Measurements from ENCODE around the gene L2HGDH.

Gene L2HGDH

GRCh38 chr14:50242096-50242495 lies 69.9 kb downstream of the L2HGDH start:
- no peak for DNase-seq (ENCODE audit: low spot score)
- Mint-ChIP-seq H3K9me3 (no peaks in the 10 kb centered on the region), H3K4me1 (ENCODE audit: low read depth) (peaks cover 4% of the 10 kb centered on the region), H3K36me3 (ENCODE audit: low read depth) (peaks cover 12% of the 10 kb centered on the region), H3K27me3 (ENCODE audit: low read depth) (no peaks in the 10 kb centered on the region), H3K4me3 (no peak overlapping the region), H3K27ac (no peak overlapping the region)

- DNase-seq (ENCODE audit: low spot score) = no peak
- H3K27ac Mint-ChIP-seq = no peak overlapping the region
- peaks cover 15% of the 10 kb centered on the region for H3K36me3 Mint-ChIP-seq (ENCODE audit: low read depth)
- H3K4me3 Mint-ChIP-seq = no peak overlapping the region
- peaks cover 14% of the 10 kb centered on the region for H3K9me3 Mint-ChIP-seq
- peaks cover 6% of the 10 kb centered on the region for H3K27me3 Mint-ChIP-seq (ENCODE audit: low read depth)
- peaks cover 21% of the 10 kb centered on the region for H3K4me1 Mint-ChIP-seq (ENCODE audit: low read depth)
These were observed 74.6 kb downstream of the L2HGDH start for GRCh38 chr14:50237427-50237826.

GRCh38 chr14:50233951-50234250 lies 78.1 kb downstream of the L2HGDH start:
- Mint-ChIP-seq H3K27me3 (ENCODE audit: low read depth) (peaks cover 8% of the 10 kb centered on the region), H3K27ac (peak overlapping the region; percentile 40), H3K36me3 (ENCODE audit: low read depth) (peaks cover 20% of the 10 kb centered on the region), H3K4me1 (ENCODE audit: low read depth) (peaks cover 42% of the 10 kb centered on the region), H3K9me3 (peaks cover 14% of the 10 kb centered on the region), H3K4me3 (peak overlapping the region; percentile 36)
- peak; percentile 15 for DNase-seq (ENCODE audit: low spot score)

- peak overlapping the region; percentile 36 for H3K4me3 Mint-ChIP-seq
- peak overlapping the region; percentile 40 for H3K27ac Mint-ChIP-seq
- H3K4me1 Mint-ChIP-seq (ENCODE audit: low read depth) = peaks cover 46% of the 10 kb centered on the region
- peaks cover 25% of the 10 kb centered on the region for H3K36me3 Mint-ChIP-seq (ENCODE audit: low read depth)
- peaks cover 14% of the 10 kb centered on the region for H3K9me3 Mint-ChIP-seq
- H3K27me3 Mint-ChIP-seq (ENCODE audit: low read depth) = peaks cover 8% of the 10 kb centered on the region
- DNase-seq (ENCODE audit: low spot score) = peak; percentile 35
These were observed 78.7 kb downstream of the L2HGDH start for GRCh38 chr14:50233166-50233950.

GRCh38 chr14:50232276-50232642 lies 79.8 kb downstream of the L2HGDH start:
- H3K4me1 Mint-ChIP-seq (ENCODE audit: low read depth) = peaks cover 42% of the 10 kb centered on the region
- H3K9me3 Mint-ChIP-seq = peaks cover 14% of the 10 kb centered on the region
- H3K27me3 Mint-ChIP-seq (ENCODE audit: low read depth) = peaks cover 8% of the 10 kb centered on the region
- peak overlapping the region; percentile 78 for H3K4me3 Mint-ChIP-seq
- peaks cover 21% of the 10 kb centered on the region for H3K36me3 Mint-ChIP-seq (ENCODE audit: low read depth)
- DNase-seq (ENCODE audit: low spot score) = no peak
- H3K27ac Mint-ChIP-seq = peak overlapping the region; percentile 82

GRCh38 chr14:50231475-50232275 lies 80.4 kb downstream of the L2HGDH start, which contains the start of gene SOS2:
TSS of gene SOS2 (minus strand) at chr14:50231578. CDS start at chr14:50231283, 295 bp downstream.
- peak within 1 kb of the TSS; percentile 93 for H3K4me3 Mint-ChIP-seq
- peak; percentile 86 for DNase-seq (ENCODE audit: low spot score)
- H3K4me1 Mint-ChIP-seq (ENCODE audit: low read depth) = peaks cover 43% of the 10 kb centered on the region

GRCh38 chr14:50230701-50231474 lies 81.1 kb downstream of the L2HGDH start:
- DNase-seq (ENCODE audit: low spot score) = peak; percentile 56
- Mint-ChIP-seq H3K27me3 (ENCODE audit: low read depth) (peaks cover 8% of the 10 kb centered on the region), H3K4me3 (peak overlapping the region; percentile 93), H3K9me3 (peaks cover 12% of the 10 kb centered on the region), H3K36me3 (ENCODE audit: low read depth) (peaks cover 19% of the 10 kb centered on the region), H3K4me1 (ENCODE audit: low read depth) (peaks cover 51% of the 10 kb centered on the region), H3K27ac (peak overlapping the region; percentile 93)

More at GRCh38 chr14:50231475-50232275, 80.4 kb downstream of the L2HGDH start, which contains the start of gene SOS2:
- H3K27me3 Mint-ChIP-seq (ENCODE audit: low read depth) = peaks cover 8% of the 10 kb centered on the region
- peaks cover 14% of the 10 kb centered on the region for H3K9me3 Mint-ChIP-seq
- H3K27ac Mint-ChIP-seq = peak within 1 kb of the TSS; percentile 93
- H3K36me3 Mint-ChIP-seq (ENCODE audit: low read depth) = peaks cover 19% of the 10 kb centered on the region

- peaks cover 7% of the 10 kb centered on the region for H3K9me3 Mint-ChIP-seq
- H3K27me3 Mint-ChIP-seq (ENCODE audit: low read depth) = peaks cover 8% of the 10 kb centered on the region
- H3K36me3 Mint-ChIP-seq (ENCODE audit: low read depth) = peaks cover 15% of the 10 kb centered on the region
- peaks cover 55% of the 10 kb centered on the region for H3K4me1 Mint-ChIP-seq (ENCODE audit: low read depth)
- DNase-seq (ENCODE audit: low spot score) = no peak
- peak overlapping the region; percentile 93 for H3K27ac Mint-ChIP-seq
- peak overlapping the region; percentile 93 for H3K4me3 Mint-ChIP-seq
These were observed 81.7 kb downstream of the L2HGDH start for GRCh38 chr14:50230401-50230700.

GRCh38 chr14:50229681-50230080 lies 82.3 kb downstream of the L2HGDH start:
- DNase-seq (ENCODE audit: low spot score) = no peak
- Mint-ChIP-seq H3K27me3 (ENCODE audit: low read depth) (peaks cover 8% of the 10 kb centered on the region), H3K4me1 (ENCODE audit: low read depth) (peaks cover 49% of the 10 kb centered on the region), H3K9me3 (peaks cover under 1% of the 10 kb centered on the region), H3K4me3 (peak overlapping the region; percentile 93), H3K27ac (peak overlapping the region; percentile 36), H3K36me3 (ENCODE audit: low read depth) (peaks cover 11% of the 10 kb centered on the region)

GRCh38 chr14:50228313-50228712 lies 83.7 kb downstream of the L2HGDH start:
- Mint-ChIP-seq H3K27me3 (ENCODE audit: low read depth) (peaks cover 8% of the 10 kb centered on the region), H3K9me3 (no peaks in the 10 kb centered on the region), H3K27ac (no peak overlapping the region), H3K4me1 (ENCODE audit: low read depth) (peaks cover 43% of the 10 kb centered on the region), H3K36me3 (ENCODE audit: low read depth) (peaks cover 12% of the 10 kb centered on the region), H3K4me3 (no peak overlapping the region)
- no peak for DNase-seq (ENCODE audit: low spot score)

GRCh38 chr14:50225974-50226297 lies 86.1 kb downstream of the L2HGDH start:
- H3K27ac Mint-ChIP-seq = no peak overlapping the region
- no peaks in the 10 kb centered on the region for H3K9me3 Mint-ChIP-seq
- no peak overlapping the region for H3K4me3 Mint-ChIP-seq
- no peak for DNase-seq (ENCODE audit: low spot score)
- H3K36me3 Mint-ChIP-seq (ENCODE audit: low read depth) = peaks cover 20% of the 10 kb centered on the region
- H3K27me3 Mint-ChIP-seq (ENCODE audit: low read depth) = no peaks in the 10 kb centered on the region
- H3K4me1 Mint-ChIP-seq (ENCODE audit: low read depth) = peaks cover 45% of the 10 kb centered on the region

GRCh38 chr14:50225067-50225973 lies 86.7 kb downstream of the L2HGDH start:
- H3K4me1 Mint-ChIP-seq (ENCODE audit: low read depth) = peaks cover 40% of the 10 kb centered on the region
- H3K9me3 Mint-ChIP-seq = no peaks in the 10 kb centered on the region
- no peak overlapping the region for H3K4me3 Mint-ChIP-seq
- H3K36me3 Mint-ChIP-seq (ENCODE audit: low read depth) = peaks cover 18% of the 10 kb centered on the region
- no peak overlapping the region for H3K27ac Mint-ChIP-seq
- no peaks in the 10 kb centered on the region for H3K27me3 Mint-ChIP-seq (ENCODE audit: low read depth)
- DNase-seq (ENCODE audit: low spot score) = no peak

GRCh38 chr14:50222055-50222613 lies 89.9 kb downstream of the L2HGDH start:
- H3K4me1 Mint-ChIP-seq (ENCODE audit: low read depth) = peaks cover 29% of the 10 kb centered on the region
- H3K27ac Mint-ChIP-seq = no peak overlapping the region

More at GRCh38 chr14:50222055-50222613, 89.9 kb downstream of the L2HGDH start:
- Mint-ChIP-seq H3K9me3 (no peaks in the 10 kb centered on the region), H3K36me3 (ENCODE audit: low read depth) (peaks cover 9% of the 10 kb centered on the region), H3K27me3 (ENCODE audit: low read depth) (no peaks in the 10 kb centered on the region), H3K4me3 (no peak overlapping the region)
- no peak for DNase-seq (ENCODE audit: low spot score)

Measured in T-helper 2 cell treated with Interferon-gamma antibody and Interleukin-4, amounts not matched to agents 5 μg/mL and 100 μg/mL, for 36 hours (primary cell).